ENCODE measurements around the gene FGF14.

FGF14 gene

GRCh38 chr13:102192858-102193257 is 209.0 kb downstream of the FGF14 start:
- Histone ChIP-seq H3K36me3 (ENCODE audit: control insufficient read depth, insufficient read depth, low read length) (no peaks in the 10 kb centered on the region), H3K4me1 (ENCODE audit: control insufficient read depth, insufficient read depth, low read length, poor library complexity, severe bottlenecking) (no peaks in the 10 kb centered on the region), H3K27me3 (replicated peaks; ENCODE audit: control insufficient read depth, insufficient read depth, low read length, poor library complexity, severe bottlenecking) (no peaks in the 10 kb centered on the region), H3K9me3 (ENCODE audit: control insufficient read depth, low read length) (no peaks in the 10 kb centered on the region), H3K27ac (ENCODE audit: insufficient read depth, low read length, poor library complexity, severe bottlenecking) (no peak overlapping the region), H3K4me3 (ENCODE audit: insufficient read depth, low read depth, low read length, poor library complexity, severe bottlenecking) (no peak overlapping the region)
- no peak for DNase-seq

GRCh38 chr13:102191951-102192502 is 209.8 kb downstream of the FGF14 start:
- H3K27me3 ChIP-seq (replicated peaks; ENCODE audit: control insufficient read depth, insufficient read depth, low read length, poor library complexity, severe bottlenecking), result no peaks in the 10 kb centered on the region
- H3K4me3 ChIP-seq (ENCODE audit: insufficient read depth, low read depth, low read length, poor library complexity, severe bottlenecking), result no peak overlapping the region
- H3K36me3 ChIP-seq (ENCODE audit: control insufficient read depth, insufficient read depth, low read length), result no peaks in the 10 kb centered on the region
- H3K27ac ChIP-seq (ENCODE audit: insufficient read depth, low read length, poor library complexity, severe bottlenecking), result no peak overlapping the region
- no peaks in the 10 kb centered on the region for H3K9me3 ChIP-seq (ENCODE audit: control insufficient read depth, low read length)
- no peak for DNase-seq
- no peaks in the 10 kb centered on the region for H3K4me1 ChIP-seq (ENCODE audit: control insufficient read depth, insufficient read depth, low read length, poor library complexity, severe bottlenecking)

GRCh38 chr13:102190930-102191329 is 210.9 kb downstream of the FGF14 start:
- Histone ChIP-seq H3K4me3 (ENCODE audit: insufficient read depth, low read depth, low read length, poor library complexity, severe bottlenecking) (no peak overlapping the region), H3K27ac (ENCODE audit: insufficient read depth, low read length, poor library complexity, severe bottlenecking) (no peak overlapping the region), H3K9me3 (ENCODE audit: control insufficient read depth, low read length) (no peaks in the 10 kb centered on the region), H3K36me3 (ENCODE audit: control insufficient read depth, insufficient read depth, low read length) (no peaks in the 10 kb centered on the region), H3K4me1 (ENCODE audit: control insufficient read depth, insufficient read depth, low read length, poor library complexity, severe bottlenecking) (no peaks in the 10 kb centered on the region), H3K27me3 (replicated peaks; ENCODE audit: control insufficient read depth, insufficient read depth, low read length, poor library complexity, severe bottlenecking) (no peaks in the 10 kb centered on the region)
- no peak for DNase-seq

- Histone ChIP-seq H3K36me3 (ENCODE audit: control insufficient read depth, insufficient read depth, low read length) (no peaks in the 10 kb centered on the region), H3K27ac (ENCODE audit: insufficient read depth, low read length, poor library complexity, severe bottlenecking) (no peak overlapping the region), H3K4me1 (ENCODE audit: control insufficient read depth, insufficient read depth, low read length, poor library complexity, severe bottlenecking) (no peaks in the 10 kb centered on the region), H3K9me3 (ENCODE audit: control insufficient read depth, low read length) (no peaks in the 10 kb centered on the region), H3K4me3 (ENCODE audit: insufficient read depth, low read depth, low read length, poor library complexity, severe bottlenecking) (no peak overlapping the region), H3K27me3 (replicated peaks; ENCODE audit: control insufficient read depth, insufficient read depth, low read length, poor library complexity, severe bottlenecking) (no peaks in the 10 kb centered on the region)
- no peak for DNase-seq
These were observed 214.5 kb downstream of the FGF14 start for GRCh38 chr13:102187313-102187712.

GRCh38 chr13:102185375-102185984 is 216.4 kb downstream of the FGF14 start:
- H3K4me3 ChIP-seq (ENCODE audit: insufficient read depth, low read depth, low read length, poor library complexity, severe bottlenecking), result no peak overlapping the region
- H3K4me1 ChIP-seq (ENCODE audit: control insufficient read depth, insufficient read depth, low read length, poor library complexity, severe bottlenecking), result no peaks in the 10 kb centered on the region

GRCh38 chr13:102183509-102184182 is 218.2 kb downstream of the FGF14 start:
- Histone ChIP-seq H3K36me3 (ENCODE audit: control insufficient read depth, insufficient read depth, low read length) (no peaks in the 10 kb centered on the region), H3K27me3 (replicated peaks; ENCODE audit: control insufficient read depth, insufficient read depth, low read length, poor library complexity, severe bottlenecking) (no peaks in the 10 kb centered on the region), H3K4me3 (ENCODE audit: insufficient read depth, low read depth, low read length, poor library complexity, severe bottlenecking) (no peak overlapping the region), H3K27ac (ENCODE audit: insufficient read depth, low read length, poor library complexity, severe bottlenecking) (no peak overlapping the region), H3K9me3 (ENCODE audit: control insufficient read depth, low read length) (no peaks in the 10 kb centered on the region), H3K4me1 (ENCODE audit: control insufficient read depth, insufficient read depth, low read length, poor library complexity, severe bottlenecking) (no peaks in the 10 kb centered on the region)
- DNase-seq, result no peak

More at GRCh38 chr13:102185375-102185984, 216.4 kb downstream of the FGF14 start:
- Histone ChIP-seq H3K36me3 (ENCODE audit: control insufficient read depth, insufficient read depth, low read length) (no peaks in the 10 kb centered on the region), H3K27me3 (replicated peaks; ENCODE audit: control insufficient read depth, insufficient read depth, low read length, poor library complexity, severe bottlenecking) (no peaks in the 10 kb centered on the region), H3K27ac (ENCODE audit: insufficient read depth, low read length, poor library complexity, severe bottlenecking) (no peak overlapping the region), H3K9me3 (ENCODE audit: control insufficient read depth, low read length) (no peaks in the 10 kb centered on the region)
- no peak for DNase-seq

- Histone ChIP-seq H3K9me3 (ENCODE audit: control insufficient read depth, low read length) (no peaks in the 10 kb centered on the region), H3K4me3 (ENCODE audit: insufficient read depth, low read depth, low read length, poor library complexity, severe bottlenecking) (no peak overlapping the region), H3K27ac (ENCODE audit: insufficient read depth, low read length, poor library complexity, severe bottlenecking) (no peak overlapping the region), H3K27me3 (replicated peaks; ENCODE audit: control insufficient read depth, insufficient read depth, low read length, poor library complexity, severe bottlenecking) (no peaks in the 10 kb centered on the region), H3K4me1 (ENCODE audit: control insufficient read depth, insufficient read depth, low read length, poor library complexity, severe bottlenecking) (no peaks in the 10 kb centered on the region), H3K36me3 (ENCODE audit: control insufficient read depth, insufficient read depth, low read length) (no peaks in the 10 kb centered on the region)
- DNase-seq, result no peak
These were observed 219.7 kb downstream of the FGF14 start for GRCh38 chr13:102182170-102182569.

GRCh38 chr13:102177431-102177830 is 224.4 kb downstream of the FGF14 start:
- no peak for DNase-seq
- no peak overlapping the region for H3K27ac ChIP-seq (ENCODE audit: insufficient read depth, low read length, poor library complexity, severe bottlenecking)
- no peak overlapping the region for H3K4me3 ChIP-seq (ENCODE audit: insufficient read depth, low read depth, low read length, poor library complexity, severe bottlenecking)
- no peaks in the 10 kb centered on the region for H3K4me1 ChIP-seq (ENCODE audit: control insufficient read depth, insufficient read depth, low read length, poor library complexity, severe bottlenecking)
- H3K36me3 ChIP-seq (ENCODE audit: control insufficient read depth, insufficient read depth, low read length), result no peaks in the 10 kb centered on the region
- H3K27me3 ChIP-seq (replicated peaks; ENCODE audit: control insufficient read depth, insufficient read depth, low read length, poor library complexity, severe bottlenecking), result no peaks in the 10 kb centered on the region
- no peaks in the 10 kb centered on the region for H3K9me3 ChIP-seq (ENCODE audit: control insufficient read depth, low read length)

GRCh38 chr13:102176846-102177245 is 225.0 kb downstream of the FGF14 start:
- H3K36me3 ChIP-seq (ENCODE audit: control insufficient read depth, insufficient read depth, low read length), result no peaks in the 10 kb centered on the region
- H3K4me3 ChIP-seq (ENCODE audit: insufficient read depth, low read depth, low read length, poor library complexity, severe bottlenecking), result no peak overlapping the region
- H3K27me3 ChIP-seq (replicated peaks; ENCODE audit: control insufficient read depth, insufficient read depth, low read length, poor library complexity, severe bottlenecking), result no peaks in the 10 kb centered on the region
- DNase-seq, result no peak
- no peak overlapping the region for H3K27ac ChIP-seq (ENCODE audit: insufficient read depth, low read length, poor library complexity, severe bottlenecking)
- H3K9me3 ChIP-seq (ENCODE audit: control insufficient read depth, low read length), result no peaks in the 10 kb centered on the region
- no peaks in the 10 kb centered on the region for H3K4me1 ChIP-seq (ENCODE audit: control insufficient read depth, insufficient read depth, low read length, poor library complexity, severe bottlenecking)

- H3K27ac ChIP-seq (ENCODE audit: insufficient read depth, low read length, poor library complexity, severe bottlenecking), result no peak overlapping the region
- no peaks in the 10 kb centered on the region for H3K4me1 ChIP-seq (ENCODE audit: control insufficient read depth, insufficient read depth, low read length, poor library complexity, severe bottlenecking)
- H3K4me3 ChIP-seq (ENCODE audit: insufficient read depth, low read depth, low read length, poor library complexity, severe bottlenecking), result no peak overlapping the region
- H3K27me3 ChIP-seq (replicated peaks; ENCODE audit: control insufficient read depth, insufficient read depth, low read length, poor library complexity, severe bottlenecking), result no peaks in the 10 kb centered on the region
- DNase-seq, result no peak
- H3K36me3 ChIP-seq (ENCODE audit: control insufficient read depth, insufficient read depth, low read length), result no peaks in the 10 kb centered on the region
- H3K9me3 ChIP-seq (ENCODE audit: control insufficient read depth, low read length), result no peaks in the 10 kb centered on the region
These were observed 229.4 kb downstream of the FGF14 start for GRCh38 chr13:102172406-102172805.

Measured in effector memory CD4-positive, alpha-beta T cell (primary cell).